HEK293 (cell line): ENCODE data around the gene TIMP4.

Source experiments
- CTCF ChIA-PET: fragments of 350-600 bp; formaldehyde crosslinking; extraction: SDS; loops from one replicate; lab custom pipeline; 2021; ENCODE audit warnings: antibody characterized with exemption; lab: Yijun Ruan, JAX
- POLR2A ChIA-PET: fragments of 300-600 bp; formaldehyde crosslinking; extraction: SDS; loops from one replicate; lab custom pipeline; 2020; ENCODE audit warnings: antibody characterized with exemption, inconsistent platforms; lab: Yijun Ruan, JAX
- H3K27ac ChIP-seq: fragments of 200-500 bp; sonication (Bioruptor generic); 2 replicates; pipeline ENCODE4 v1.5.1; 2014; ENCODE audit warnings: low read depth, low read length, control low read depth, inconsistent platforms; ENCODE audit errors: extremely low read depth
- H3K36me3 ChIP-seq, 2 experiments: fragments of 200-500 bp in 1 of 2; sonication (Bioruptor generic) in 1 of 2; 1 replicate in 1 of 2; 2 replicates in 1 of 2; pipeline ENCODE4 v1.5.1; 2014 to 2017; ENCODE audit warnings: inconsistent platforms in 2 of 2, low read length in 2 of 2; ENCODE audit not compliant: control insufficient read depth in 2 of 2, insufficient read depth in 1 of 2
- H3K4me1 ChIP-seq: fragments of 200-500 bp; sonication (Bioruptor generic); 2 replicates; pipeline ENCODE4 v1.5.1; 2014; ENCODE audit warnings: mild to moderate bottlenecking, low read length, inconsistent platforms; ENCODE audit not compliant: control insufficient read depth, insufficient read depth
- H3K4me3 ChIP-seq: 2 replicates; pipeline ENCODE4 v1.5.1; 2011; ENCODE audit warnings: low read depth, mild to moderate bottlenecking, control low read depth, low read length, moderate library complexity
- H3K9me3 ChIP-seq: fragments of 200-500 bp; sonication (Bioruptor generic); 2 replicates; pipeline ENCODE4 v1.5.1; 2014; ENCODE audit warnings: low read depth, low read length, inconsistent platforms; ENCODE audit not compliant: control insufficient read depth, insufficient read depth
- ZNF114 ChIP-seq: fragments of 450-650 bp; formaldehyde crosslinking; IDR thresholded peaks from 2 replicates; pipeline ENCODE4 v1.5.0; 2017; ENCODE audit warnings: missing biosample characterization, missing genetic modification characterization
- ZNF701 ChIP-seq: fragments of 450-650 bp; formaldehyde crosslinking; IDR thresholded peaks from 2 replicates; pipeline ENCODE4 v1.5.1; 2016; ENCODE audit warnings: missing biosample characterization, missing genetic modification characterization
- ZNF777 ChIP-seq: fragments of 450-650 bp; formaldehyde crosslinking; IDR thresholded peaks from 2 replicates; pipeline ENCODE4 v1.5.1; 2017; ENCODE audit warnings: missing biosample characterization, missing genetic modification characterization, borderline replicate concordance
- ZSCAN16 ChIP-seq: fragments of 450-650 bp; formaldehyde crosslinking; IDR thresholded peaks from 2 replicates; pipeline ENCODE4 v1.5.1; 2016; ENCODE audit warnings: missing biosample characterization, missing genetic modification characterization
- TF ChIP-seq, protein P1 (sequence below): fragments of 450-650 bp; formaldehyde crosslinking; IDR thresholded peaks from 2 replicates; pipeline ENCODE4 v1.5.1; 2016; ENCODE audit warnings: missing biosample characterization, missing genetic modification characterization, borderline replicate concordance
- TF ChIP-seq, protein P2 (sequence below): fragments of 450-650 bp; formaldehyde crosslinking; IDR thresholded peaks from 2 replicates; pipeline ENCODE4 v1.5.1; 2016; ENCODE audit warnings: missing biosample characterization, missing genetic modification characterization, low read depth
- TF ChIP-seq, protein P3 (sequence below): fragments of 450-650 bp; formaldehyde crosslinking; IDR thresholded peaks from 2 replicates; pipeline ENCODE4 v1.5.1; 2016; ENCODE audit warnings: missing biosample characterization, missing genetic modification characterization
- TF ChIP-seq, protein P4 (sequence below): fragments of 450-650 bp; formaldehyde crosslinking; IDR thresholded peaks from 2 replicates; pipeline ENCODE4 v1.5.1; 2017; ENCODE audit warnings: missing biosample characterization, mild to moderate bottlenecking, missing genetic modification characterization, moderate library complexity

The TIMP4 gene

DNA sequence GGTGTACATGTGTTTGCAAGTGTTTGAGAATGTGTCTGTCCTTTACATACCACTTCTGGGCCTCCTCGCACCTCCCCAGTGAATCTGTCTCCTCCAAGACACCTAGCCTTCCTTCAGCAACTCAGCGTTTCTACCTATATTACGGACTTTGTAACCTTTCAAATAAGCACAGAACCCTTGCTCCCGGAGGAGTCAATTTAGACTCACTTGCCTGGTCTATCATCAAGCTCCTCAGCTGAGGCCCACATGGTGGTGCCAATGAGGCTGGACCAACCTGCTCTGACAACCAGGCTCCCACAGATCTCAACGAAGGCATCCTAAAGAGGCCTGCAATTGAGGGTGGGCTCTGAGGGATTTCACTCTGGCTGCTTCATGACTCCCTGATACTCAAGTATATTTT, 32.8 kb upstream of the TIMP4 start:
- Histone ChIP-seq H3K27ac (no peak overlapping the region), H3K9me3 (no peaks in the 10 kb centered on the region), H3K4me3 (no peak overlapping the region), H3K36me3 (no peaks in the 10 kb centered on the region), H3K4me1 (peaks cover 12% of the 10 kb centered on the region)
- no peak for TF ChIP-seq ZNF777 (tag by site-specific recombination)
- TF ChIP-seq, protein P1, sequence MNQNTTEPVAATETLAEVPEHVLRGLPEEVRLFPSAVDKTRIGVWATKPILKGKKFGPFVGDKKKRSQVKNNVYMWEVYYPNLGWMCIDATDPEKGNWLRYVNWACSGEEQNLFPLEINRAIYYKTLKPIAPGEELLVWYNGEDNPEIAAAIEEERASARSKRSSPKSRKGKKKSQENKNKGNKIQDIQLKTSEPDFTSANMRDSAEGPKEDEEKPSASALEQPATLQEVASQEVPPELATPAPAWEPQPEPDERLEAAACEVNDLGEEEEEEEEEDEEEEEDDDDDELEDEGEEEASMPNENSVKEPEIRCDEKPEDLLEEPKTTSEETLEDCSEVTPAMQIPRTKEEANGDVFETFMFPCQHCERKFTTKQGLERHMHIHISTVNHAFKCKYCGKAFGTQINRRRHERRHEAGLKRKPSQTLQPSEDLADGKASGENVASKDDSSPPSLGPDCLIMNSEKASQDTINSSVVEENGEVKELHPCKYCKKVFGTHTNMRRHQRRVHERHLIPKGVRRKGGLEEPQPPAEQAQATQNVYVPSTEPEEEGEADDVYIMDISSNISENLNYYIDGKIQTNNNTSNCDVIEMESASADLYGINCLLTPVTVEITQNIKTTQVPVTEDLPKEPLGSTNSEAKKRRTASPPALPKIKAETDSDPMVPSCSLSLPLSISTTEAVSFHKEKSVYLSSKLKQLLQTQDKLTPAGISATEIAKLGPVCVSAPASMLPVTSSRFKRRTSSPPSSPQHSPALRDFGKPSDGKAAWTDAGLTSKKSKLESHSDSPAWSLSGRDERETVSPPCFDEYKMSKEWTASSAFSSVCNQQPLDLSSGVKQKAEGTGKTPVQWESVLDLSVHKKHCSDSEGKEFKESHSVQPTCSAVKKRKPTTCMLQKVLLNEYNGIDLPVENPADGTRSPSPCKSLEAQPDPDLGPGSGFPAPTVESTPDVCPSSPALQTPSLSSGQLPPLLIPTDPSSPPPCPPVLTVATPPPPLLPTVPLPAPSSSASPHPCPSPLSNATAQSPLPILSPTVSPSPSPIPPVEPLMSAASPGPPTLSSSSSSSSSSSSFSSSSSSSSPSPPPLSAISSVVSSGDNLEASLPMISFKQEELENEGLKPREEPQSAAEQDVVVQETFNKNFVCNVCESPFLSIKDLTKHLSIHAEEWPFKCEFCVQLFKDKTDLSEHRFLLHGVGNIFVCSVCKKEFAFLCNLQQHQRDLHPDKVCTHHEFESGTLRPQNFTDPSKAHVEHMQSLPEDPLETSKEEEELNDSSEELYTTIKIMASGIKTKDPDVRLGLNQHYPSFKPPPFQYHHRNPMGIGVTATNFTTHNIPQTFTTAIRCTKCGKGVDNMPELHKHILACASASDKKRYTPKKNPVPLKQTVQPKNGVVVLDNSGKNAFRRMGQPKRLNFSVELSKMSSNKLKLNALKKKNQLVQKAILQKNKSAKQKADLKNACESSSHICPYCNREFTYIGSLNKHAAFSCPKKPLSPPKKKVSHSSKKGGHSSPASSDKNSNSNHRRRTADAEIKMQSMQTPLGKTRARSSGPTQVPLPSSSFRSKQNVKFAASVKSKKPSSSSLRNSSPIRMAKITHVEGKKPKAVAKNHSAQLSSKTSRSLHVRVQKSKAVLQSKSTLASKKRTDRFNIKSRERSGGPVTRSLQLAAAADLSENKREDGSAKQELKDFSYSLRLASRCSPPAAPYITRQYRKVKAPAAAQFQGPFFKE (tag by site-specific recombination), result no peak
- TF ChIP-seq, protein P2, sequence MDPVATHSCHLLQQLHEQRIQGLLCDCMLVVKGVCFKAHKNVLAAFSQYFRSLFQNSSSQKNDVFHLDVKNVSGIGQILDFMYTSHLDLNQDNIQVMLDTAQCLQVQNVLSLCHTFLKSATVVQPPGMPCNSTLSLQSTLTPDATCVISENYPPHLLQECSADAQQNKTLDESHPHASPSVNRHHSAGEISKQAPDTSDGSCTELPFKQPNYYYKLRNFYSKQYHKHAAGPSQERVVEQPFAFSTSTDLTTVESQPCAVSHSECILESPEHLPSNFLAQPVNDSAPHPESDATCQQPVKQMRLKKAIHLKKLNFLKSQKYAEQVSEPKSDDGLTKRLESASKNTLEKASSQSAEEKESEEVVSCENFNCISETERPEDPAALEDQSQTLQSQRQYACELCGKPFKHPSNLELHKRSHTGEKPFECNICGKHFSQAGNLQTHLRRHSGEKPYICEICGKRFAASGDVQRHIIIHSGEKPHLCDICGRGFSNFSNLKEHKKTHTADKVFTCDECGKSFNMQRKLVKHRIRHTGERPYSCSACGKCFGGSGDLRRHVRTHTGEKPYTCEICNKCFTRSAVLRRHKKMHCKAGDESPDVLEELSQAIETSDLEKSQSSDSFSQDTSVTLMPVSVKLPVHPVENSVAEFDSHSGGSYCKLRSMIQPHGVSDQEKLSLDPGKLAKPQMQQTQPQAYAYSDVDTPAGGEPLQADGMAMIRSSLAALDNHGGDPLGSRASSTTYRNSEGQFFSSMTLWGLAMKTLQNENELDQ, result no peak
- TF ChIP-seq, protein P3, sequence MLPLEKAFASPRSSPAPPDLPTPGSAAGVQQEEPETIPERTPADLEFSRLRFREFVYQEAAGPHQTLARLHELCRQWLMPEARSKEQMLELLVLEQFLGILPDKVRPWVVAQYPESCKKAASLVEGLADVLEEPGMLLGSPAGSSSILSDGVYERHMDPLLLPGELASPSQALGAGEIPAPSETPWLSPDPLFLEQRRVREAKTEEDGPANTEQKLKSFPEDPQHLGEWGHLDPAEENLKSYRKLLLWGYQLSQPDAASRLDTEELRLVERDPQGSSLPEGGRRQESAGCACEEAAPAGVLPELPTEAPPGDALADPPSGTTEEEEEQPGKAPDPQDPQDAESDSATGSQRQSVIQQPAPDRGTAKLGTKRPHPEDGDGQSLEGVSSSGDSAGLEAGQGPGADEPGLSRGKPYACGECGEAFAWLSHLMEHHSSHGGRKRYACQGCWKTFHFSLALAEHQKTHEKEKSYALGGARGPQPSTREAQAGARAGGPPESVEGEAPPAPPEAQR (tag by site-specific recombination), result no peak
- ChIA-PET CTCF (interaction anchor here (0.8 to 1.3 kb wide), 2 partner anchors 14 to 56 kb away, joined by 3 read pairs; no protein-coding TSS in a partner anchor), POLR2A (interaction anchor here (0.6 kb wide), 1 partner anchor 426 kb away, joined by 5 read pairs; no protein-coding TSS in a partner anchor)

DNA sequence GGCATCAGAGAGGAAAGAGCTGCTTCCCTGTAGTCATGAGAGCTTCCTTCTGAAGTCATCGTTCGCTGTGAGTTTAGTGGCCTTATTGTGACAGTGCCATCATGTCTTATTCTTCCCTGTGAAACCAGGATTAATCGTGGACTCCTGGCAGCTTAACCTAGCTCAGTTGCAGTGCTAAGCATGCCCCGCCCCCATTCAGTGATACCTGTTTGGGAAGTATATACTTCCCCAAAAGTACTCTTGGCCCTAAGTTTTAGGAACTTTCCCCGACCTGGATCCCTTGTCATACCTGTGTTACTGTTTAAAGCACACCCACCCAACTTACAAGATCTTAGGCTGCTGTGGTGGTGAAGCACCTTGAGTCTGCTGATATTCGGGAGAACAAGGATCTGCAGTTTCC, 32.1 kb upstream of the TIMP4 start:
- Histone ChIP-seq H3K36me3 (no peaks in the 10 kb centered on the region), H3K4me1 (peaks cover 12% of the 10 kb centered on the region), H3K4me3 (no peak overlapping the region), H3K27ac (no peak overlapping the region)
- POLR2A ChIA-PET, result interaction anchor here (0.6 kb wide), 1 partner anchor 426 kb away, joined by 5 read pairs; no protein-coding TSS in a partner anchor
- CTCF ChIA-PET, result interaction anchor here (0.6 to 1.3 kb wide), 3 partner anchors 14 to 75 kb away, joined by 3 to 5 read pairs (median 3); no protein-coding TSS in a partner anchor
- TF ChIP-seq ZSCAN16 (tag by site-specific recombination) (no peak), ZNF701 (tag by site-specific recombination) (no peak)
- TF ChIP-seq, all 188 proteins: peak for 0
- H3K9me3 ChIP-seq, result no peaks in the 10 kb centered on the region

DNA sequence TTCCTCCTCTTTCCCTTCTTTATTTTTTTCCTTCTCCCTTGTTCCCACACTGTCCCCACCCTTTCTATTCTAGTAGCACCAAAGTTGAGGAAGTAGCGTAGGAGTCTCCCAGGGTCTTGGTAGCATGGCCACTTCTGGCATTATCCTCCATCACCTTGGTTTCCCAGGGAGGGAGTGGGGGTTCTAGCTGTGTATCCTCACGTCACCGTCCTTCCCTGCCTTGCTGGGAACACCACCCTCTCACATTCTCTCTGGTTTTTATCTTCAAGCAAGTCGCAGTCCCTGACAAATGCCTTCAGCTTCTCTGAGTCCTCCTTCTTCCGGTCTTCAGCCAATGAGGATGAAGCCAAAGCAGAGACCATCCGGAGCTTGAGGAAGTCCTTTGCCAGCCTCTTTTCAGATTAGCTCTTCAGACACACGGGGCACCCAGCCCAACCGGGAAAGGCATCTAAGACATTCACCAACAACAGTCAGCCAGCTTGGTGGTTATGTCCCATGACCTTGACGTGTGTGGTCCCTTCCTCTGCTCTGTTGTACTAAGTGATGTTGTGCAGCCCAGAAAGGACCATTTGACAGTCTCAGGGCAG, 31.6 kb upstream of the TIMP4 start:
- CTCF ChIA-PET, result interaction anchor here (0.6 to 1.3 kb wide), 3 partner anchors 14 to 75 kb away, joined by 3 to 5 read pairs (median 3); no protein-coding TSS in a partner anchor
- H3K36me3 ChIP-seq, result no peaks in the 10 kb centered on the region
- H3K4me3 ChIP-seq, result no peak overlapping the region
- TF ChIP-seq, protein P4, sequence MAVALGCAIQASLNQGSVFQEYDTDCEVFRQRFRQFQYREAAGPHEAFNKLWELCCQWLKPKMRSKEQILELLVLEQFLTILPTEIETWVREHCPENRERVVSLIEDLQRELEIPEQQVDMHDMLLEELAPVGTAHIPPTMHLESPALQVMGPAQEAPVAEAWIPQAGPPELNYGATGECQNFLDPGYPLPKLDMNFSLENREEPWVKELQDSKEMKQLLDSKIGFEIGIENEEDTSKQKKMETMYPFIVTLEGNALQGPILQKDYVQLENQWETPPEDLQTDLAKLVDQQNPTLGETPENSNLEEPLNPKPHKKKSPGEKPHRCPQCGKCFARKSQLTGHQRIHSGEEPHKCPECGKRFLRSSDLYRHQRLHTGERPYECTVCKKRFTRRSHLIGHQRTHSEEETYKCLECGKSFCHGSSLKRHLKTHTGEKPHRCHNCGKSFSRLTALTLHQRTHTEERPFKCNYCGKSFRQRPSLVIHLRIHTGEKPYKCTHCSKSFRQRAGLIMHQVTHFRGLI, result 0 out of 2 replicates have a peak, but pooled peaks have one; percentile 16
- TF ChIP-seq ZNF114 (tag by site-specific recombination), result no peak
- POLR2A ChIA-PET, result no interaction called here
- no peak overlapping the region for H3K27ac ChIP-seq
- no peaks in the 10 kb centered on the region for H3K9me3 ChIP-seq
- H3K4me1 ChIP-seq, result peaks cover 12% of the 10 kb centered on the region
